NT2/D1 (cell line): Measurements from ENCODE around the gene MRPL22.

Experiments used
- SUZ12 ChIP-seq: IDR thresholded peaks from 2 replicates; pipeline ENCODE4 v1.6.1; 2011; ENCODE audit not compliant: insufficient read length, insufficient read depth; ENCODE audit errors: extremely low read depth
- YY1 ChIP-seq: IDR thresholded peaks from 2 replicates; pipeline ENCODE4 v1.6.1; 2011; ENCODE audit not compliant: insufficient read length, insufficient read depth
- ZNF274 ChIP-seq: IDR thresholded peaks from 2 replicates; pipeline ENCODE4 v1.6.1; 2011; ENCODE audit warnings: mild to moderate bottlenecking, low read depth, low read length

- TF ChIP-seq ZNF274 = no peak
- no peak for TF ChIP-seq SUZ12
- TF ChIP-seq YY1 = no peak
Measured at GRCh38 chr5:154937718-154938466, 3.0 kb upstream of the MRPL22 start, which contains the start of gene GEMIN5.
